HG03354 (cell line): Measurements from ENCODE around the gene TSPAN31.
"Not testable (repeated sequence)": the region's sequence is repeated elsewhere in the genome, so short reads cannot be mapped to it uniquely, and the experiment has no call there.

Experiments
- ATAC-seq: cut with Tn5 transposase; IDR thresholded peaks from one replicate; pipeline ENCODE4 v1.9.1; 2021; ENCODE audit warnings: mild to moderate bottlenecking; ENCODE audit not compliant: unreplicated experiment, poor library complexity, severe bottlenecking

The TSPAN31 gene

GRCh38 chr12:57721846-57722608 lies 22.8 kb upstream of the TSPAN31 start:
- not testable (repeated sequence) for ATAC-seq

- no peak for ATAC-seq
Measured at GRCh38 chr12:57722716-57723629, 21.9 kb upstream of the TSPAN31 start.

- no peak for ATAC-seq
Measured at GRCh38 chr12:57723630-57723962, 21.2 kb upstream of the TSPAN31 start.

- no peak for ATAC-seq
Measured at GRCh38 chr12:57724003-57724935, 20.6 kb upstream of the TSPAN31 start.

GRCh38 chr12:57724936-57725740 lies 19.7 kb upstream of the TSPAN31 start:
- no peak for ATAC-seq

GRCh38 chr12:57725851-57726150 lies 19.0 kb upstream of the TSPAN31 start:
- no peak for ATAC-seq

- ATAC-seq: peak; percentile 68
Measured at GRCh38 chr12:57726151-57726883, 18.5 kb upstream of the TSPAN31 start.

GRCh38 chr12:57726884-57727757 lies 17.7 kb upstream of the TSPAN31 start:
- ATAC-seq: no peak

GRCh38 chr12:57727758-57728395 lies 17.0 kb upstream of the TSPAN31 start:
- ATAC-seq: no peak

- ATAC-seq: no peak
Measured at GRCh38 chr12:57729321-57729844, 15.5 kb upstream of the TSPAN31 start.

- ATAC-seq: no peak
Measured at GRCh38 chr12:57730336-57731067, 14.3 kb upstream of the TSPAN31 start.

GRCh38 chr12:57731411-57732080 lies 13.3 kb upstream of the TSPAN31 start:
- ATAC-seq: no peak

GRCh38 chr12:57732270-57732669 lies 12.6 kb upstream of the TSPAN31 start:
- no peak for ATAC-seq

- no peak for ATAC-seq
Measured at GRCh38 chr12:57732726-57733593, 11.9 kb upstream of the TSPAN31 start.

GRCh38 chr12:57733928-57734327 lies 10.9 kb upstream of the TSPAN31 start:
- no peak for ATAC-seq
